Activated T-cell treated with anti-CD3 and anti-CD28 coated beads, Interleukin-2, amount 50 U/mL, for 1 hour (primary cell): ENCODE data around the gene PRDM1.

Source experiments
- DNase-seq: peaks from one replicate; pipeline ENCODE4 v3.0.0-alpha.2; 2020

The PRDM1 gene

DNA sequence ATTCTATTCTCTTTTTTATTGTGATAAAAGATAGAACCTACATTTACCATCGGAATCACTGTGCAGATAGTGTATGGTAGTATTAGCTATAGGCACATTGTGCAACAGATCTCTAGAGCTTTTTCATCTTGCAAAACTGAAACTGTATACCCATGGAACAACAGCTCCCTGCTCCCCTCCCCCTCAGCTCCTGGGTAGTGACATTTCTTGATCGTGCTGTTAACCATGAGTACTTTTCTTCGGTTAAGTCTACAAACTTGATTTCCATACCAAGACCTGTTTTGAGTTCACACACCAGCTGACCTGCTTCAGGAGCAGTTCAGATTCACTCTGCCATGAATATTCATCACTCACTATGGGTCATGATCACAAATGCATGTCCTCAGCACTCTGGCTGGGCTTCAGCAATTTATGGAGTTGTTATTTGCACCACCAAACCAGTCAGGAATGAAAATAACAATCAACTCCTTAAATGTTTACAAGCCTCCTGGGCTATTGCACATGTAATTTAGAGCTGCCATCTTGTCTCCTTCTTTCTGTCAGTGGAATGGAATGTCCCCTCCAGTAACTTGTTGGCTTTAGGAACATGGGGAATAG is 32.8 kb downstream of the PRDM1 start:
- DNase-seq, result no peak

DNA sequence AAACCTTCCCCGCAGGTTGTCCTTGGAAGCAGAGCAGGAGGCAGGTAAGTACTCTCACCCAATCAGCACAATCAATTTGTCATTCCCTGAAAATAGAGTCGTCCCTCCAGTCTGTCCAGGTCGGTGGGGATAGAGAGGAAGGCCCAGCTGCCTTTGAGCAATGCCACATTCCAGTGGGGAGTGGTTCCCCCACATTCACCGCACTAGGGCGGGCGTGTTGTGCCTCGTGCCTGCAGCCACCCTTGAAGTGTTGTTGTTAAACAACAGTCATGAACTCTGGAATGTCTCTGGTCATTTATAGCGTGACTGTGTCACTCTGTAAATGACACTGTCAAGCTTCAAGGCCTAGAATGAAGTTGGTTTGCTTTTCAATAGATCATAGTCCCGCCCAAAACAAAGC is 33.4 kb downstream of the PRDM1 start:
- DNase-seq, result no peak

DNA sequence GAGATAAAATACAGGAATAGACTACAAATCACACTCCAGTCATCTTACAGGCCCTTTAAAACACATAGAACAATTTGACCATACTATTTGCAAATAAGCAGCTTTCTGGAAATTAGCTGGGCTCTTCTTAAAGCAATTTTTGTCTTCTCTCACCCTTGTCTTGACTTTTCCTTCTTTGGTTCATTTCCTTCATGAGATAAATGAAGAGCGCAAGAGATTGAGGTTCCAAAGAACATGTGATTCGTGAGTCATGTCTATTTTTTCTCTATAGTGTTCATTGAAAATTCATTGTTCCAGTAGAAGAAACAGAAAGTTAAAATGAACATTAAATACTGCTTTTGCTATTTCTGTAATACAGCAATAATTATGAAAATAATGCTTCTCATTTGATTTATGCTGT is 33.9 kb downstream of the PRDM1 start:
- no peak for DNase-seq

DNA sequence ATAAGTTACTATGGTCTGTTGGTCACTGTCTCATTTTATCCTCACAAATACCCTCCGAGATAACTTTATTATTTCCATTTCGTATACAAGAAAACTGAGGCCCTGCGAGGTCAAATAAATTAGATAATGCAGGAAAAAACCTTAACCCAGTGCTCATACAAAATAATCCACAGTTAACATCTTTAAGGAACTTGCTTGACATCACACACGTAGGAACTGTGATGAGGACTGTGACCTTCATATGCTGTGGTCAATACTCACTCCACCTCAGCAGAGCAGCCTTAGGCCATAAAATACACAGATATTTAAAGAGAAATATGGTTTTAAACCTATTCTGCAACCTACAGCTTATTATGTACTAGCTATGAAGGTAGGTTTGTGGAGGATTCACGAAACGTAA is 34.3 kb downstream of the PRDM1 start:
- DNase-seq, result no peak

DNA sequence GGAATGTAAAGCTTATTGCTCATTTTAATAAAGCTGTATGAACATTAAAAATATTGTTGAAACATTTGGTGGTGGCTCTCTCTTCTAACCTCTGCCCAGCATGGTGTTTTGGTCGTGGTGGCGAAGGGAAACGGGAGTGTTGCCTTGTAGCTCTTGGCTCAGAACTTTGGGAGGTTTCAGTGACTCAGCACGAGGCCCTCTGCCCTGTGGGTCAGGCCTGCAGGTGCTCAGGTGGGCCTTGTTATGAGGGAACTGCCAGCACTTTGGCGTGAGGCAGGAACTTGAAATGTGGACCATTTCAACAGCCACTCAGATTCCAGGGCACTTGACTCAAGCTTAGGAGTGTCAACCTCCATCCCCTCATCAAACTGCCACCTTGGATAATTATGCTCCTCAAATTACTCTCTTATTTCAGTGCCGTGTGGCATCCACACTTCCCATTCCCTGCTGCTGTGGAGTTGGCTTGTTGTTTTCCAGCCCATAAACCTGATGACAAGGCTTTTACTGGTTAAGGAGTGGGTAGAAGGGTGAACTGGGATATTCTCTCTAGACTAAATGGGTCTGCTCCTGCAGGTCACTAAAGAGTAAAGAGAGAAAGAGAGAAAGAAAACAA is 36.3 kb downstream of the PRDM1 start:
- DNase-seq, result no peak

DNA sequence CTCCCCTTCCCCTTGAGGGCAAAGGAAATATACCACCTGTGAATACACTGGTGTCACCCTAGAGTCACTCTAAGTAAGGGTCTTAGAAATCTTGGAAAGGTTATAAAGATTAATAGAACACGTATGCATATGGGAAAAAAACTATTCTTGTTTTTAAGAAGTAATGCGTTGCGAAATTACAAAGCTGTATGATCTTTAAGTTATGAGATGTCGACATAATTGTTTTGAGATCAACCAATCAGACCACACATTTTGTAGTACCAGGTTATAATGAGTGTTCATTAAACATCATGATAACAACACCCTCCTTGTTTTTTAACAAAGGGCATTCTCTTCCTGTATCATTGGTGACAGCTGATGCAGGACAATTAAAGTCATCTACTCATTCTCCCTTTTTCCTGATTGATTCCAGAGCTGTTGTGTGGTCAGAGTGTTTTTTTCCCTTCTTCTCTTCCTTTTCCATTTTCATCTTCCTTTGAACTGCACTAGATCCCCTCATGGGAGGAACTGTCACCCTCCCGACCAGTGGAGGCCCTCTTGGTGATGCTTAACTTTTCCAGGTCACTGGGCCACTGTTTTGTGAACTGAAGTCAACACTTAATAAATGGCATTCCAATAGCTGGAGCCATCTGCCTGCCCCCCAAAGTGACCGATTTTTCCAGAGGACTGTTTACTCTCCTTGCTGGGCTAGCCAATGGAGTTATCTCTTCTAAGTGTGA is 37.0 kb downstream of the PRDM1 start:
- DNase-seq, result no peak

DNA sequence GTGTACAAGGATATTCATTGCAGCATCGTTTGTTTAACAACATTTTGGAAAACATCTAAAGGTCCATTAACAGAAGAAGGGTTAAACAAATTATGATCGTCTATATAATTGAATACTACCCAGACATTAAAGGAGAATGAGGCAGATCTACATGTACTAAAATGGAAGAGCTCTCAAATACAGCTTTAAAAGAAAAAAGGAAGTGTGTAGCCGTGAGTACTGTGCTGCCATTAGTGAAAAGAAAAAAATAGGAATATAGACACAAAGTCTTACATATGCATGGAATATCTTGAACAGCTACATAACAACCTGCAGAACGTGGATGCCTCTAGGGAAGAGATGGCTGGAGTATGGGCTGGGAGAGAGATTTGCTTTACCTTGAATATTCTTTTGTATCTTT is 37.9 kb downstream of the PRDM1 start:
- DNase-seq, result no peak

DNA sequence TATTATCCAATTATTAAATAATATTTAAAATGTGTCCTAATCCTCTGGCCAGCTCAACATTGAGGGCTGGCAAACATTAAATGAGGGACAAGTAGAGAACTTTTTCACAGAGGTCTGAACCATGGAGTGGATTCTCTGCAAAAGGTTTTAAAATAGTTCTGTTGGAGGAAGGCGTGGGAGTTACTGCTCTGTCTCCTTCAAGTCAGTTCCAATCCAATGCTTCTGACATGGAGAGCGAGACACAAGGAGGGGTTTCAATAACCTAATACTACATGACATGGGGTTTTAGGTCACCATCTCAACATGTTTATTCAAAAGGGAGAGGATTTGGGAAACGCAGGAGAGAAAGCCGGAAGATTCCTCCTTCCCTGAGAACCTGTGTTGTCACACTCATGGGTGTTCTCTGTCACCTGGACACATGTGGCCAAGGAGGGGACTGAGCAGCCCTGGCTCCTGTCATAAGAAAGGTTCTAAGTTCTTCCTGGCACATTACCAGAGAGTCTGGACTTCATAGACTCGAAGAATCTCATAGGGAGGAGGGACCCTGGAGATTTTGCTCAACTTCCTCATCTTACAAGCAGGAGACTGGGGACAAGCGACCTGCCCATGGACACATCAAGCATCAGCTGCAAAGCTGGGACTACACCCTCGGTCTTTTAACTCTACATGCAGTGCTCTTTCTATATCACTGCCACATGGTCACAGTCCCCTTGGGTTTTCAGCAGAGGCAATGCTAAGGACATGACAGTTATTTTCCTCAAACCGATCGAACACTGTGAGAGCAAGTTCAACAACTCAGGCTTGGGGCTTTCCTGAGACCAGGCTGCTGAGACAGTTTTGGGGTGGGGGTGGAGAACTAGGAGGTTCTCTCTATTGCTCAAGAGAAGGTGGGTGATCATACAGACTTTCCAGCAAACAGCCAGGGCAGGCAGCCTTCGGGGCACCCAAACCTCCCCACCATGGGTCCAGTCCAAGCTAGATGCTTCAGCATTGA is 38.6 kb downstream of the PRDM1 start:
- DNase-seq, result no peak

DNA sequence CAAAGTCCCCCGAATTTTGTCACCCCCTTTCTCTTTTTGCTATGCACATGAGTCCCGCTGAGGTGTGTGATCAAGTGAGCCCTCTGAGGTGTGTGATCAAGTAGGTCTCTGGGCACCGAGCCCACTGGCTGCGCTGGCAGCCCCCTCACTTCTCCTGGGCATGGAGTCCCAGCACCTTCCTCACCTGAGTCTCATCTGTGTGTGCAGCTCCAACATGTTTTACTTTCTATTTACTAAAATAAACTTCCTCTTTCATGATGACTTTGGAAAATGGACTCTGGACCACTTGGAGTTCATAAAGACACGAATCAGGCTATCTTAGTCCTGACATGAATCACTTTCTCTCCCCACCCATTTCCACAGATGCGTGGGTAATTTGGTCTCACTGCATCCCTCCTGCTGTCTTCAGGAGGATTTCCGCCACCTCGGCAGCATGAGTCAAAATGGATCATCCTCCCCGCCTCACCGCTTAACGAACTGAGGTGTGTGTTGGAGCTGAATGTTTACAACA is 39.8 kb downstream of the PRDM1 start:
- DNase-seq, result no peak

DNA sequence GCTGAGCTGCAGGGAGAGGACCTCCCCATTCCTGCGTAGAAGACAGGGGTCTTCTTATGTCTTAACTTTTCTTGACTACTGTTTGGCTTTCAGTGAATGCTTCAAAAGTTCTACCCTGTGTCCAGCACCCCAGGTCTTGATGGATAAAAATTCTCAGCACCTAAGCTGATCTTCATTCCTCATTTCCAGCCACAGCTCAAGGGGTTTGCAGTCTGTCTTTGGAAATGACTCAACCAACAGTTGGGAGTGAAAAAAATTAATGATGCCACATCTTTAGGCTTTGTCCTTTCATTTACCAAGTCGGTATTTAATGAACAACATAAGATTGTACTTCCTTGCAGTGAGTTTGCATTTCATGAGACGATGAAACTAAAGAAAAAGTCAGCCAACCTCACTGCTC is 40.3 kb downstream of the PRDM1 start:
- no peak for DNase-seq

DNA sequence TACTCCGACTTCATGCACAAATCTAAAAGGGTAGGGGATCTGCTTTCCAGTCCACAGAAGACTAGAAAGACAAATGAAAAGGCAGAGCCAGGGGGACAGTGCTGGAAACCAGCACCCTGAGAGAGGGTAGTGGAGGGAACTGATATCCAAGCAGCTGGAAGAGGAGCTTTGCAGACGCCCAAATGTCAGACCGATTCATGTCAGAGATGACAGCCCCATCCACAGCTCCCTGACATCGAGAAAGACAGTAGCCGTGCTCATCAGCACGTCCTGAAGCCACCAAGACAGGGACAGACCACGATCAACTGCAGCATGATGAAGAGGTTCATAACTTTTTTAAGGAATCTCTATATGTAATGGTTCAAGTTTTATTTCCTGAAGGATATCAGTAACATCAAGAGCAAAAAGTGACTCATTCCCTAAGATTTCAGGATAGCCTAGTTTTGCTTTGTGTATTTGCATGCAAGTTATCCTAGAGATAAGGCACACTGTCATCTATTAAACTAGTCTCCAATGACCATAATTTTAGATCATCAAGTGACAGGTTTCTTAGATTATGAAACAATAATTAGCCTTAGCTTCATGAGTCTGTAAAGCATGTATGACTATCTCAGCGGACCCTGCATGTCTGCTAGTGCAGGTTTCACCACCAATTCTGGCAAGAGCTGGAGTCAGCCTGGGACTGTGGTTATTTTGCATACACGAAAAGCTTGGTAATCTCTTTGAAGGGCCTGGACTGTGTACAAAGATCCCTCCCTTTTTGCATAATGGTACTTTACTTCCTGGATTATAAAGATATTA is 43.0 kb downstream of the PRDM1 start:
- no peak for DNase-seq

DNA sequence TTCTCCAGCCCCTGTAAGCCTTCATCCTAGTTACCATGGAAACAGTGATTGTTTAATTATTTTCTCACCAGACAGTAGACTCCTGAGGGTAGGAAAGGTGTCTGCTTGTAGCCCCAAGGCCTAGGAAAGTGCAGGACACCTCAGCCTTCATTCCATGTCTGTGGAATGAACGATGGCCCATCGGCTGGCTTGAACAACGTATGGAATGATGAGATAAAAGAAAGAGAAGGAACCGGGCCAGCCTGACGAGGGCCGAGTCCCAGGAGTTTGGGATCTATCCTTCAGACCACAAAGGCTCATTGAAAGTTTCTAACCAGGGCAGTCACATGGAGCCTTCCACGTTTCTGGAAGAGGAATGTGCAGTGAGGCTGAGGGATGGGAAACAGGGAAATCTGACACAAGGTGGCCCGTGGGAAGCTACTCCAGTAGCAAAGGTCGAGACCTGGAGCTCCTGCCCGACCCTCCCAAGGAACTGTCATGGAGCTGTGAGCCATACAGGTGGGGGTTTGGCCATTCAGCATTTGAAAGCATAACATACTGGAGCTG is 46.1 kb downstream of the PRDM1 start:
- no peak for DNase-seq

DNA sequence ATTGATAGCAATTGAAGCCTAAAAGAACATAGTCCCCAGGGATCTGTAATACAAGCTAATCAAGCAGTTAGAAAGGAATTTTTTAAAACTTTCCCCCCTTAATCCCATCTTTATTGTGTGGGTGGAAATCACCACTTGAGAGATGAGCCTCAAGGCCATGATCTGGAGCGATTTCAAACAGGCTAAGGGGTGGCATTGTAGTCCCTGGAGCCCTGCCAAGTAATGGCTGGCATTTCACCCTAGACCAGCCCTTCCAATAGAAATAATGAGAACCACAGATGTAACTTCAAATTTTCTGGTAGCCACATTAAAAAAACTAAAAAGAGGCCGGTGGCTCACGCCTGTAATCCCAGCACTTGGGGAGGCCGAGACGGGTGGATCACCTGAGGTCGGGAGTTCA is 46.9 kb downstream of the PRDM1 start:
- no peak for DNase-seq

DNA sequence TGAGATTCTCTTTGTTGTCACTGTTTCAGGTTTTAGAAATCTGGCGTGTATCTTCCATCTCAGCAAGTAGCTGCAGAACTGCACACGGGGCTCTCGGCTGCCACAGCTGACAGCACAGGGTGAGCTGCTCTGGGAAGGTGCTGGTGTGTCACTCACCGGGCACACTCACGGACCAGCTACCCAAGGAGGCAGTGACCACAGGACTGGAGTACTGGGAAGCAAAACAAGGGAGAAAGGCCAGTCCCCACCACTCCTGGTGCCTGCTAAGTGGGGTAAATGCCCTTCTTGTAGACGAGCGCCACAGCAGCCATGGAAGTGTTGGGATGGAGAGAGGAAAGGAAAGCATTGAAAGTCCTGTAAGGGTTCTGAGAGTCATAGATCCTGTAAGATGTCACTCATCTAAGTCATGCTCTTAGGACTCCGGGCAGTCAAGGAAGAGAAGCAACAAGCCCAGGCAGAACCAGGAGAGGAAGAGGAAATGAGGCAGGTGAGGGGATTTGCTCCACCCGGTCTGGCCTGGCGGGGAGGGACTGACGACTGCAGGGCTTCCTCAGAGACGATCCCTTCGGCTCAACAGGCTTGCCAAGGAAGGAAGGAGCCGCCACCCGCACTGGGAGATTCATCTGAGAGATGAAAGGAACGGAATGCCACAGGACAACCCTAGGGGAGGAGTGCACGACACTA is 48.1 kb downstream of the PRDM1 start:
- no peak for DNase-seq

DNA sequence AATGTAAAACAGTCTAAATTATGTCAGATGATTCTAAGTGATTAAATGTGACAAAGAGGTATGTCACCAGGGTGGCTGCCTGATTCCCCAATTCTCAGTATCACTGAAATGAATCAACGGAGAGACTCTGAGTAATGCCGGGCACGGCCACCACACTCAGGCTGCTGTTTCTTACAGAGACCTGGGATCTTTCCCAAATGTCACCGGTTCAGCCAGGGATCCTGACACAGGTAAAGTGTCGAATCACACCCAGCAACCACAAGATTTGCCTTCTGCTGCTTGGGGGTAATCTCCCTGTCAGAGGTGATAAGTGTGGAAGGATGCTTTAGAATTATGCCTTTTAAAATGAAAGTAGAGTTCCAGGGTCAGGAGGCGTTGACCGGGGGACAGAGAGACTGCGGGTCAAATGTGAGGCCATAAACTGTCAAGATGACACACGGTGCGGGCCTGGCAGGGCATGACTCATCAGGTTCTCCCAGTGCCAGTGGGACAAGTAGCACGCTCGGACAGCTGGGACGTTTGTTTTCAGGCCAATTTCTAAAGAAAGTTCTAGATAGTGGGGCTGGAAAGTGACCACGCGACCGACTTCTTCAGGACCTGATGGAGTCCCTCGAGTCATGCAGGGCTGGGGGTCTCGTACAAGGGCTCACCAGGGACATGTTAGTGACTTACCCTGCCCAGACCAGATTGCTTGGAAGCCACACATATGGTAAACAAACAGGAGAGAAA is 48.9 kb downstream of the PRDM1 start:
- DNase-seq, result no peak

DNA sequence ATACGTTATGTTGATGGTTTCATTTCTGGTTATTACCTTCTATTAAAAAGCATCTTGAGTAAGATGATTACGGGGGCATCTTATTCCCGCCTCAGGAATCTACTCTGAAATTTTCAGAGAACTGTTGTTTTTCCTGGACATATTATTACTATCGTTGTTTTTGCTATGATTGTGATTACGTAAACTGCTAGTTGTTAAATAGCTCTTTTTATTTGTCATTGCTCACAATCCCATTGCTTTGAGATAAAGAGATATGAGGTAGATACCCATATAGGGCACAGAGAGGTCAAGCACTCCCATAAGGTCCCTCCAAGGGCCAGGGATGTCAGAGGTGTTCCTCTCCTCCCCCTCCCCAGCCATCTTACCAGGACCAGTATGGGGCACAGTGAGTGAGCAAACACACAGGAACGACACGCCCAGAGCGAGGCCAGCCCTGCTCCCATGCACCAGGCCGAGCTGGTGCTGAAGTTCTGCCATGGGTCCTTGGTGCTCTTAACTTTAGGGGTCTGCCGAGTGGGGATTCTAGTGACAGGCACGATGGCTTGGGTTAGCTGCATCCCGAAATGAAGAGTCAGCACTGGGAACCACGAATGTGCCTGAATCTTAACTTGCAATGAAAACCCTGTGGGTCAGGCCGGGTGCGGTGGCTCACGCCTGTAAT is 49.9 kb downstream of the PRDM1 start:
- no peak for DNase-seq

DNA sequence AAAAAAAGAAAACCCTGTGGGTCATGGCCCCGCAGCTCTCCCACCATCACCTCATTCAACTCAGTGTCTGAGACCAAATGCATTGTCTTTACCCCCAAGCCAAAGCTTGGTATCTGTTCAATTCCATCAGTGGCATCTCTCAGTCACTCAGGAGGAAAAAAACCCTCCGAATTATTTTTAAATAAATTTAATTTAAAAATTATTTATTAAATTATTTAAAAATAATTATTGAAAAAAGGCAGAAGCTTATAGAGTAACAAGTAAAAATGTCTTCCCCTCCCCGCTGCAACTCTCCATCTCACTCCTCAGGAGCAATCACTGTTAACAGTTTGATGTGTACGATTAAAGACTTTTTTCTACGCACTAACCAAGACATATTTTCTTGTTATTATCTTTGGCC is 50.7 kb downstream of the PRDM1 start:
- DNase-seq, result no peak

DNA sequence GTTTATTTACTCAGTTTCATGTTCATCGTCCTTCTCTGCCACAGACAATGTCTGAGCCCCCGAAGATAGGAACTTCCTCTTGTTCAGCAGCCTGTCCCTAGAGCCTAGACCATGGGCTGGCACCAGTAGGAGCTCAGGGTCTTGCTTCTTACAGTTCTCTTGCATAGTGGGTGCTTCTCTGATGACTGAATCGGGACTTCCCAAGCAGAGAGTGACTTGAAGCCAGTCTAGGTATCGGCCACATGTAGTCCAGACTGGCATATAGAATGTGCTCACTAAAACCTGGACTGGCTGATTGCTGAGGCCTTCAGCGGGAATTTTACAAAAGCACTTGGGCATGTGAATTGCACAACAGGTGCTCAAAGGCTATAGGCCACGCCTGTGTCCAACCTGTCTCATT is 52.0 kb downstream of the PRDM1 start:
- DNase-seq, result no peak

DNA sequence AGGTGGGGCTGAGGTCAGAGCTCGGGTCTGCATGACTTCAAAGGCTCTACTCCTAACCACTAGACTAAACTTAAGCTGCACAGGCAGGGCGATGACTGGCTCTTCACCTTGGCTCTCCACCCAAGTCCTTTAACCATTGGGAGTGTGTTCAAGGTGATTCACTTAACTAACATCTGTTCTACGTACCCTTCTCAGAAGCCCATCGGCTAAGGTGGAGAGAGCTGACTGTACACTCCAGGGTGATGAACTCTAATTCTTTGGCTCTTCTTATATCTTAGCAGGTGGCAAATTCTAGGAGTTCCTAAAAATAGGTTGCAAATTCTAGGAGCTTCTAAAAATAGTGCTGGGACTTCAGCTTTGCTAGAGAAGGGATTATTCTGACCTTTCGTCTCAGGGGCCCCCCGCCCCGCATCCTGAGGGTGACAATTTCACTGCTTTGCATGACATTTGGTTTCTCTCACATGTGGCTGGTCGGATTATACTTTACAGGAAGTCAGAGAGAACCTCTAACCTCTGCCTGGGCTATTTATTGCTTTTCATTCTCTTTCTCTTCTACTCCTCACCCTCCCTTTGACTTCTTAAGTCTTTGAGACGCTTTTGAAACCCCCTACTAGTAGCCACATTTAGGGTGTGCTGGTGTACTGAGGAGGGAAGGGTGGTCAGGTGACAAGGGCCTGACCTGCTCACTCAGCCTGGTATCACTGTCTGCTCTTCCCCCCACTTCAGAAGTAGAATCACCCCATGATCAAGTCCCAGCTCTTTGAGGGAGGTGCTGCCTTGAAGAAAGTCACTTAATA is 55.5 kb downstream of the PRDM1 start:
- peak; percentile 39 for DNase-seq
